LHCN-M2 (cell line): ENCODE data around the gene BABAM2. TPM values are rescaled to one million over a fixed set of nuclear protein-coding genes. Genes with fewer than 3 reads are reported as not detected.
"Not testable (repeated sequence)": the region's sequence is repeated elsewhere in the genome, so short reads cannot be mapped to it uniquely, and the experiment has no call there.

ENCODE experiments used
- DNase-seq: peaks from one replicate; pipeline ENCODE4 v3.0.0-alpha.2; 2012; ENCODE audit warnings: low read depth
- total RNA-seq: library from RNA; depleted of rRNA; stranded (reverse); fragments of >200 nt; gene quantifications from 2 replicates; pipeline ENCODE4 v1.2.3, GENCODE V29; 2014

The BABAM2 gene
- total RNA-seq, 1 experiment from 2014 or later = 36.6 TPM

DNA sequence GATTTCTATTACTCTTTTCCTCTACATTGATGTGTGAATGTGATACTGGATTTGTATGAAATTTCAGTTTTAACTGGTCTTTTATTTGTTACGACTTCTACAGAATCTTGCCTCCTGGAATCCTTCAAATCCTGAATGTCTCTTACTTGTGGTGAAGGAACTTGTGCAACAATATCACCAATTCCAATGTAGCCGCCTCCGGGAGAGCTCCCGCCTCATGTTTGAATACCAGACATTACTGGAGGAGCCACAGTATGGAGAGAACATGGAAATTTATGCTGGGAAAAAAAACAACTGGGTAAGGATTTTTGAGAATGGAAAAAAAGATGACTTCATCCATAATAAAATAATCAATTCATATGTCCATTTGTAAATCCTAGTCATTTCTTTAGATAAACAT, 134.6 kb downstream of the BABAM2 start:
- DNase-seq = no peak

GRCh38 chr2:28026230-28026629, 135.7 kb downstream of the BABAM2 start:
- not testable (repeated sequence) for DNase-seq

GRCh38 chr2:28028025-28028424, 137.5 kb downstream of the BABAM2 start:
- DNase-seq = no peak

GRCh38 chr2:28030600-28030999, 140.1 kb downstream of the BABAM2 start:
- no peak for DNase-seq

- no peak for DNase-seq
These were observed 142.3 kb downstream of the BABAM2 start for GRCh38 chr2:28032816-28033215.

DNA sequence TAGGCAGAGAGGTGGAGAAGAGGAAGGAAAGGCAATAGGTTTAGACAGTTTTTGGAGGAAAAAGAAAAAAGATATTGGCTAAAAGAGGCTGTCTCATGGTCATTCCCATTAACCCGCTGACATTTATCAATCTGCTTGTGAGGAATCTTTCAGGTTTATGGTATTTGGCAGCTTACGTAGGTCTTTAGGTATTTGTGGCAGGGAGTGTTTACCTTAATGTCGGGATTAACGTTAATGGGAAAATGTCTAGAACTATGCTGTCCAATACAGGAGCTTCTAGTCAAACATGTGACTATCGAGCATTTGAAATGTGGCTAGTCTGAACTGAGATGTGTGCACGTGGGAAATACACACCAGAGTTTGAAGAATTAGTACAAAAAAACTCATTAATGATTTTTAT, 144.2 kb downstream of the BABAM2 start:
- no peak for DNase-seq

DNA sequence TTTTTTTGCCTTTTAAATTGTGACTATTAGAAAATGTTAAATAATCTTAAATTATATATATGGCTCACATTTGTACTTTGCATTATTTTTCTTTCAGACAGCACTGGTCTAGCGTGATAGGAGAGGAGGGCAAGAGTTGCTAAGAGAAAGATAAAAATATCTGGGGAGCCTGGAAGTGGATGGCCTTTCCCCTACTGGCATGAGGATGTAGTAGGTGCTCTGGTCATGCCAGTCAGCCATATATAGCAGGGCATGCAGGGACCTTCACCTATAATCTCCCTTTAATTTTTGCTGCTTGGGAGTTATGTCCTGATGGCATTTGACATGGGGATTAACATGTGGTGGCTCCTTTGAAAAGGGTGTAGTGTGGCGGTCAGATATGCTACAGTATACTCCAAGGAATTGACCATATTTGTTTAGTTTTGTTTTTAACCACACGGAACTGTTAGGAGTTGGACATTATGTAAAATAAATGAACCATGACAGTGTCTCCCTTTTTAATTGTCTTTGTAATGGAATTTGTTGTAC, 144.7 kb downstream of the BABAM2 start:
- DNase-seq = no peak

GRCh38 chr2:28035816-28036215, 145.3 kb downstream of the BABAM2 start:
- DNase-seq = no peak

DNA sequence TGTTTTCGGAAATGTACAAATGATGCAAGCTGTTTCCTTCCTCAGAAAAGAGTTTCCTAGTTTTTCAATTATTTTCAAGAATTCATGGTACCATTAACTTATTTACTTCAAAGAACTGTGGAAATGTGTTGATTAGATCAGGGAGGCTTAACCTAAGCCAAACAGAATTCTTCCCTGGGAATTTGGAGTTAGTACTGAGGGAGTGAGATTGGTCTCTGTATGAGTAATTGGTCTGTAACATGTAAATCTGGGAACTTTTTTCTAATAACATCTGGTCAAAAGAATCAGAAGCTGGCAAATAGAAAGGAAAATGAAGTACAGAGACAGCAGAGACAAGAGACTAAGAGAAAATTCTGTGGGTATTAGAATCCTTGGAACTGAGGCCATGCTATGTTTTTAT, 145.8 kb downstream of the BABAM2 start:
- DNase-seq = peak; percentile 28

GRCh38 chr2:28038722-28039121, 148.2 kb downstream of the BABAM2 start:
- no peak for DNase-seq

DNA sequence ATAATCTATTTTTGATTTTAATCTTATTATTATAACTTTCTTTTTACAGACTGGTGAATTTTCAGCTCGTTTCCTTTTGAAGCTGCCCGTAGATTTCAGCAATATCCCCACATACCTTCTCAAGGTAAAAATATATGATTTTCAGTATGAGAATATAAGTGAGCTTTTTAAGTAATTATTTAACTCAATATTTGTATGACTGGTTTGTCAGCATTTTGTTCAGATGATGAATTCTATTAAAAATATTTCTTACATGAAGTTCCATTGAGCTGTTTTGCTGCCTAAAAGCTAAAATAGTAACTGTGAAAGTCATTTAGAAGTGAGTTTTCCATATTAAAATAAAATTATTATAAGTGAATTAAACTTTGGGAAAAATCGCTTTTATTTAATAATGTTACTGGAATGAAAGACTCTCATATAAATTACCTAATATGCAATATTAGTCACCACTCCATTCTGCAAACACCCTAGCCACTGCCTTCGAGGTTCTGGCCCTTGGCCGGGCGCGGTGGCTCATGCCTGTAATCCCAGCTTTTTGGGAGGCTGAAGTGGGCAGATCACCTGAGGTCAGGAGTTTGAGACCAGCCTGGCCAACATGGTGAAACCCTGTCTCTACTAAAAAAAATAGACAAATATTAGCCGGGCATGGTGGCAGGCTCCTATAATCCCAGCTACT, 155.3 kb downstream of the BABAM2 start:
- no peak for DNase-seq

GRCh38 chr2:28046921-28047320, 156.4 kb downstream of the BABAM2 start:
- no peak for DNase-seq

- DNase-seq = peak; percentile 65
These were observed 157.2 kb downstream of the BABAM2 start for GRCh38 chr2:28047681-28048080.

DNA sequence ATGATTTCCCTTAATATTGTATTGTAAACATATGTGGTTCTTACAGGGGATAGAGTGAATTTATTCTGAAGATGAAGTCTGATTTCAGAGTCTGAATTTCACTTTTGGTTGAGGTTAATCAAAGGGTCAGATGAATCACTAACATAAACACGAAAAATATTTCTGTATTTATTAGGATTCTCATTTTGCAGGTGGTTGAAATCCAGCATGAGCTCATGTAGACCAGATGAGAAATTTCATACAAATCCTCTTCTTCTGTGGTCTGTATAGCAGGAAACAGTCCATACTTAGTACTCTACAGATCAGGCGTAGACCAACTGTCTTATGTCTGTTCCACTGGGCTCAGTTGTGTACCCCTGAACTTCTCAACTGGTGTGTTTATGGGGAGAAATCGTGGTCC, 157.8 kb downstream of the BABAM2 start:
- DNase-seq = peak; percentile 29

DNA sequence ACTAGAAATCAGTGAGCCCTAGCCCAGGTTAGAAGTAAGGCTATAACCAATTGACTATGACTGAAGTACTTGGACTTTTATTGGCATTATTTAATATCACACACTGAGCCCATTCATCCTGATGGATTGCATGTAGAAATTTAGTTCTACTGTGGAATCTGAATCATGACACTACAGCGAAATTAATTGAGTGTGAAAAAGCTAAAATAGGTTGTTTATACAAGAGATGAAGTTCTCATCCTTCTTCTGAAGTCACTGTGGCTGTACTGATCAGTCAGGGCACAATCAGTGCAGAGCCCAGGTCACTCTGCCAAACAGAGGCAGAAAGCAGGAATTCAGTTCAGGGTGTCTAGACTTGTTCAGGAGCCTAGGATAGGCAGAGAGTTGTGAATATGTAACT, 158.9 kb downstream of the BABAM2 start:
- no peak for DNase-seq

DNA sequence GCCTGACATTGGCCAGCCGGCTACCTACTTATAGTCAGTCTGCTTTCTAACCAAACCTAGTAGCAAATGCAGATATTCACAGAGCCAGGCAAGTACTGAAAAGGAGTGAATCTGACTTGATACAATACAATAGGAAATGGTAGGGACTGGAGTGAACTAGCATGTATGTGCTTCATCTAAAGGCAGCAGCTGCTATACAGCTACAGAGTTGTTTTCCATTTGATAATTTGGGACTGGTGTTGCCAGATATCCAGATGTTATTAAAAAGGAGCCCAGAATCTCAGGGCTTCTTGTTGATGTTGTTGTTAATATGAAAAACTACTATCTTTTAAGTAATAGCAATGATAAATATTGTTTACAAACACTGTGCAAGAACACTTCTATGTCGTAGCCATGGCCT, 159.4 kb downstream of the BABAM2 start:
- DNase-seq = no peak

- peak; percentile 61 for DNase-seq
These were observed 162.2 kb downstream of the BABAM2 start for GRCh38 chr2:28052691-28053090.

DNA sequence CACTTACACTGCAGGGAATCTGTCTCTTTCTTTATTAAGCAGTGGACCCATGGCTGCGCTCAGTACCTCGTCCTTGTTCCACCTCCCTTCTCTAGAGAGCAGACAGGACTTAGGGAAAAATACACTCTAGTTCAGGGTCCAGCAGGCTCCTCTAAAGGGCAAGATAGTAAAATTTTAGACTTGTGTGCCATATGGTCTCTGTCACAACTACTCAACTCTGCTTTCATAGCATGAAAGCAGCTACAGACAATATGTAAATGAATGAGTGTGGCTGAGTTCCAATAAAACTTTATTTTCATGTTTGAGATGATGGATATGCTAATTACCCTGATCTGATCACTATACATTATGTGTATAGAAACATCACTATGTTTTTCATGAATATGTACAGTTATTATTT, 163.1 kb downstream of the BABAM2 start:
- DNase-seq = no peak

GRCh38 chr2:28054916-28055315, 164.4 kb downstream of the BABAM2 start:
- DNase-seq = no peak

- no peak for DNase-seq
These were observed 164.9 kb downstream of the BABAM2 start for GRCh38 chr2:28055325-28055970.

GRCh38 chr2:28058791-28059190, 168.3 kb downstream of the BABAM2 start:
- DNase-seq = no peak

DNA sequence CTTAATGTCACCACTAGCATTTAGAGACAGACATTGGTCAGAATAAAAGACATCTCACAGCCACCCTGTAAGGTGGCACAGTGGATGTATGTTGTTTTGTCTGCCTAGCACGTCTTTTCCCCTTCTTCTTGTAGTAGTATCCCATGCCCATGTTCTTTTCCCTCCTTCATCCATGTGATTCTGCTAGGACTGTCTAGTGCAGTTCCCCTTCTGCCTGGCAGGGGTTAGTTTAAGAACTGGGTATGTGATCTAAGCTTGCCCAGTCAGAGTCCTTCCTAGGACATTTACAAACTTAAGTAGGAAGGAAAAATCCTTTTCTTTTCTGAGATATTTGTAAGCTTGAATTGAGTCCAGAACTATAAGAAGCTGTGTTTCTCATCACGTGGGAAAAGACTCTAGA, 172.3 kb downstream of the BABAM2 start:
- DNase-seq = no peak

- DNase-seq = peak; percentile 24
These were observed 173.0 kb downstream of the BABAM2 start for GRCh38 chr2:28063492-28063962.
